Measurements from ENCODE around the gene PRKAR1B.
"Not testable (repeated sequence)": the region's sequence is repeated elsewhere in the genome, so short reads cannot be mapped to it uniquely, and the experiment has no call there.

PRKAR1B gene

DNA sequence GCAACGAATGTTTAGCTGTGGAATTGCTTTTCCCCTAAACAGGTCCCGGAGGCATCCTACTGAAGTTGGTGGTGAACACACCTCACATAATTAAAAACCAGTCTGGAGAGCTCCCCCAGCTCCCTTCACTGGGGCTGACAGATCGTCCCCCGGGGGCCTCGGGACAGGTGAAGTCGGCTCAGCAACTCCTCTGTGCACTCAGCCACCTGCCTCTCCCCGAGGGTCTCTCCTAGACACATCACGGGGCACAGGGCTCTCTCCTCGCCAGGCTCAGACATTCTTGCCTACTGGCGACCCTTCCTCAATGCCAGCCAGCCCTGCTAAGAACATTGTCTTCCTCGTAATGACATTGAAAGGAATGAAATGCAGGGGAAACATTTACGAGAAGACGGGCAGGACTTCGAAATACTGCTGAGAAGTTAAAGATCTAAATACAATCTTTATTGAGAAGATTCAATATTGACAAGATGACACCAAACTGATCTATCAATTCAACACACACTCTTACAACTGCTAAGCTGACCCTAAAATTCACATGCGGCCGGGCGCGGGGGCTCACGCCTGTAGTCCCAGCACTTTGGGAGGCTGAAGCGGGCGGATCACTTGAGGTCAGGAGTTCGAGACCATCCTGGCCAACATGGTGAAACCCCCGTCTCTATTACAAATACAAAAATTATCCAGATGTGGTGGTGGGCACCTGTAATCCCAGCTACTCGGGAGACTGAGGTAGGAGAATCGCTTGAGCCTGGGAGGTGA lies 88.6 kb downstream of the PRKAR1B start:
- no peak for DNase-seq

DNA sequence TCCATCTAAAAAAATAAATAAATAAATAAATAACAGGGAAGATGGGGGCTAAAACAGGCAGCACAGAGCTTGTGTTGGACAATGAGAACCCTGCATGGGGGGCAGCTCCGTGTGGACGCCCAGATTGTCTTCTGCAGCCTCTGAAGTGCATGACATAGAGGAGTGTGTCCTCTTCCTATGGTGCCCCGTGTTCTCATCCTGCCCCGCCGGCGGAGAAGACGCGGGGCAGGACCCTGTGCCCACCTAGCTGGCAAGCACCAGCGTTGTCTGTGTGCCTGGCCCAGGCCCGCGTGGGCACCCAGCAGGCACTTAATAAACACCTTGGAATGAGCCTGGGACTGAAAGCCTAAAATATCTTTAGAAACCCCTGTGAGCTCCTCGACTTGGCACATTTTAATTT lies 89.3 kb downstream of the PRKAR1B start:
- DNase-seq, result no peak

DNA sequence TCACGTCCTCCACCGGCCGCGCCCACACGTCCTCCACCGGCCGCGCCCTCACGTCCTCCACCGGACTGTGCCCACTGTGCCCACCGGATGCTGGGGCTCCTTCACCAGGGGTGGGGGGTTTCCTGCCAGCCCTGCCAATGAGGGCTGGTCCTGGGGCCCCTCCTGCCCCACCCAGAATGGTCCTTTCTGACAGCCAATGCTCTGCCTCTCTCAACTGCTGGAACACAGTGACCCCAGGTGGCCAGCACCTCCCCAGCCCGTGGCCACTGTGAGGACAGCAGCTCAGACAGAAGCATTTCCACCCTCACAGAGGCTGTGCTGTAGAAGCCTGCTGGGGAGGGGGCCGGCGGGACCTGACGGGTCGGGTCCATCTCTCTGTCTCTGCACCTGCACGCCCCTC lies 90.7 kb downstream of the PRKAR1B start:
- peak; percentile 44 for DNase-seq

DNA sequence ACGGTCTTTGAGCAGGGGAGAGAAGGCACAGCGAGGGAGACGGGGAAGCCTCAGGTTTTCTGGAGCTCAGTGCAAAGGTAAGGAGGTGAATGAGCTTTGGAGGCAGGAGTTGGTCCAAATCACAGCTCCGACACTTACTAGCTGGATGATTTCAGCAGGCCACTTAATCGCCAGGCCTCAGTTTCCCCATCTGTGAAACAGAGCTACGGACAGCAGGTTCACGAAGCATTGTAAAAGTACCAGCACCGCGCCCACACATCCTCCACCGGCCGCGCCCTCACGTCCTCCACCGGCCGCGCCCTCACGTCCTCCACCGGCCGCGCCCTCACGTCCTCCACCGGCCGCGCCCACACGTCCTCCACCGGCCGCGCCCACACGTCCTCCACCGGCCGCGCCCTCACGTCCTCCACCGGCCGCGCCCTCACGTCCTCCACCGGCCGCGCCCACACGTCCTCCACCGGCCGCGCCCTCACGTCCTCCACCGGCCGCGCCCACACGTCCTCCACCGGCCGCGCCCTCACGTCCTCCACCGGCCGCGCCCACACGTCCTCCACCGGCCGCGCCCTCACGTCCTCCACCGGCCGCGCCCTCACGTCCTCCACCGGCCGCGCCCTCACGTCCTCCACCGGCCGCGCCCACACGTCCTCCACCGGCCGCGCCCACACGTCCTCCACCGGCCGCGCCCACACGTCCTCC lies 91.2 kb downstream of the PRKAR1B start:
- not testable (repeated sequence) for DNase-seq

DNA sequence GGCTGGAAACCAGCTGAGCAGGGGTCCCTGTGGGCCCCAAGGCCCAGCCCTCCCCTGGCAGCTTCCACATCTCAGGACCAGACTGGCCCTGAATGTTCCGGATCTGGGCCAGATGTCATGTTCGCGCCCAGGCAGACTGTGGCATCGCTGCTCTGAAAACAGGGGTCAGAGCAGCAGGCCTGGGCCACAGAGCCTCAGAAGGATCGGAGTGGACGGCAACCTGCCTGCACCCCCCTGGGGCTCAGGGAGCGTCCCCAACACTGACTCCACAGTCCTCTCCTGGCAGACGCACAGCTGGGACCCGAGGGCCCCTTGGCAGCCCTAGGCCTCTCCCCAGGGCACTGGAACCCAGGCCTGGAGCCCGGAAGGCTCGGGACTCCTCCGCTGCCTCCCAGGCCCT lies 91.9 kb downstream of the PRKAR1B start:
- DNase-seq, result no peak

DNA sequence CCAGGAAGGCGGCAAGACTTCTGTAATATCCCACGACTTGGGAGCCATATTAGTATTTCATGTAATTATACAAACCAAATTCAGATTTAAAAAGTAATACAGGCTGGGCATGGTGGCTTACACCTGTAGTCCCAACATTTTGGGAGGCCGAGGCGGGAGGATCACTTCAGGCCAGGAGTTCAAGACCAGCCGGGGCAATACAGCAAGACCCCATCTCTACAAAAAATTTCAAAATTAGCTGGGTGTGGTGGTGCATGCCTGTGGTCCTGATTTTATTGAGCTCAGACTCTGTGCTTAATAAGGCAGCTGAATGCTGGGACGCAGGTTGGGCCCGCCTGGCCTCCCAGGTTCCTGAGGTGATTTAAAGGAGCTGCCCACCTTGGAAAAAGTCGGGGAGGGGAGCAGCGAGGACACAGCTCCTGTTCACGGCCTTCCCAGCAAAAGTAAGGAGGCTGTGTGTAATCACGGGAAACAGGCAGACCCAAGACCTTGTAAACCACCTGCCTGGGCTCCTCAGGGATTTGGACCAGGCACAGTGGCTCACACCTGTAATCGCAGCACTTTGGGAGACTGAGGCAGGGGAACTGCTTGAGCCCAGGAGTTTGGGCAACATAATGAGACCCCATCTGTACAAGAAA lies 93.6 kb downstream of the PRKAR1B start:
- DNase-seq, result no peak

DNA sequence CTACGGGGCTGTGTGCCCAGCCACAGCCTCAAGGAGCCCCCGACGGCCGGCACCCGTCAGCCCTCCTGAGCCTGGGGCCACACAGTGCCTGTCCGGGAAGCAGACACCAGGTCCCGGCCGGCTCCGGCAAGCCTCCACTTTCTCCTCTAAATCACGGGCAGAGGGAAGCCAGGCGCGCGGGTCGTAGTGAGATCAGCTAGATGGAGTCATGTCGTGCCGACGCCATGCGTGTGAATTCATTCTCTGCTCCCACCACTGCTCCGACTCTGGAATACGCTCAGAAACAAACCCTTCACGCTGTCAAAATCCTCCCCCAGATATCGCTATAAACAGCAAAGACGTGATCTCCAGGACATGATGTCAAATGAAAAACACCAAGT lies 94.3 kb downstream of the PRKAR1B start:
- DNase-seq, result no peak

DNA sequence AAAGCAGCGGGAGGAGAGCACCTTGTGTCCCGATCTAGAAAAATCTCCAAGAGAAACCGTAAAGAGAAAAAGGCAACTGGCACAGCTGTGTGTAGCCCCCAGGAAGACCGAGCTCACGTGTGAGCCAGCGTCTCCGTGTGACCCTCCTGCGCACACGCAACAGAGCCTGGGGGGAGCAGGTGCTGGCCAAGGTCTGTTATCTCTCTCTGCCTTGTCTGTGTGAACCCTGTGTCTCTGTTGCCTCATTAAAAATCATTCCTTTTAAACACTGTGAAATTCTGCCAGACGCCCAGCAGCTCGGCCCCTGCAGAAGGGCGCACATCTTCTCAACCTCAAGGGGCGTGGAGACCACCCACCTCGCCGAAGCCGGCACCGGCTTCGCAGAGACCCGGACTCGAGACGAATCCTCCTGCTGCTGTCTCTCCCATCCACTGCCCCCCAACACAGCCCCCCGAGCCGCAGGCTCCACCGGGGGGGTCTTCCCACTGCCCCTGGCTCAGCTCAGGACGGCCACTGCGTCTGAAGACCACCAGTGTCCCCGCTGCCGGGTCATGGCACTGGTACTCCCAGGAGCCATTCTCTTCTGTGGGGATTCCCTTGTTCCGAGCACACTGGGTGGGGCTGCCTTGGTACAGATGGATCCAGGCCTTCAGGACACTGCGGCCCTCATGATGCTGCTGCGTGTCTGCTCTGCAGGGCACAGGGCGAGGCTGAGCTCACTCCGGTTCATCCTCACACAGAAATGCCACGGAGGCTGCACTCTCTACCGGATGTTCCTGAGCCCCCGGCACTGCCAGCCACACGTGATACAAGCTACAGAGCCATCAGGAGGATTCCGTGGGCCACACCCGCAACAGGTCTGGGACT lies 94.9 kb downstream of the PRKAR1B start:
- DNase-seq, result no peak

DNA sequence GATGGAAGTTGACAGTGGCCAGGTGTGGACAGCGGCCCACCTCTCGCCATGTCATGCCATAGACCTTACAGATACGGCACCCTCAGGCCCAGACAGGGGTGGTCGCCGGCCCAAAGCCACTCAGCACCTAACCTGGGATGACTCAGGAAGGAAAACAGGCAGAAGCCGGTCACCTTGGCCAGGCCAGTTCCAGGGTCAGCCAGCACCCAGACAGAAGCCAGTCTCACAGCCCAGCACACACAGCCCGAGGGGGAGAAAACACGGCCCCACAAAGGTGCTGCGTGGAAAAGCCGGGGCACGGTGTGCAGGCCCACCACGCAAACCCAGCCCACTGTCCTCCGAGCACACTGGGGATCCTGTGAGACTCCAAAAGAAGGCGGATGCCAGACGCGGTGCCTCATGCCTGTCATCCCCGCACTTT lies 95.8 kb downstream of the PRKAR1B start:
- DNase-seq, result no peak

DNA sequence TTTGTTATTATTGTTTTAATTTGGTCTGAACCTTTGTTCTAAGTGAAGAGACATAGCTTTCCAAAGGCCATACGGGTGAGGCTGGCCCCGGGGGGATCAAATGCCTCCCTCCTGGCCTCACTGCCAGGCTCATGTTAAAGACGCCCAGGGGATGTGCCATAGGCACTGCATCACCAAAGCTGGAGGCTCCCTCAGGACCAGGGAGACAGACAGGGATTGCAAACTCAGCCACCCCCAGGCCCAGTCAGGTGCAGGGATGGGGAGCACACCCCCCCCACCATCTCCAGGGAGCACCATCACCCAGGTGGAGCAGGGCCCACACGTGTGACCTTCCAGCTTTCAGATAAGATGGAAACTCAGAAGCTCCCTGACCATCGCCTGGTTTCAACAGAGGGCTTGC lies 96.5 kb downstream of the PRKAR1B start:
- DNase-seq, result no peak

DNA sequence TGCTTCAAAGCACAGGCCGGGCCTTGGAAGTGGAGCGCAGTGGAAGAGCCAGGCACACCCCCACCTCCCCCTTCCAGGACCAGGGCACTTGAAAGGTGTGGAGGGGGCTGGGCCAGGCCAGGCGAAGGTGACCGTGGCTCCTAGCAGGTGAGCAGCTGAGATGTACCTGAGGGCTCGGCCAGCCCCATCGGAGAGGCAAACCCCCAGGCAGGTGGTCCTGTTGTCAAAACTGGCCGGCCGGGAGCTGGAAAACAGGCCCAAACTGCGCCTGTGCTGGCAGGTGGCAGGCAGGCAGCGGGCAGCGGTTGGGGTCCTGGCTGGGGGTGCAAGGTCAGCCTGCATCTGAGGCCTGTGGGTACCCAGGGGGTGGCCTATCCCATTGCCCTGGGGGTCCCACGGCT lies 97.0 kb downstream of the PRKAR1B start:
- DNase-seq, result no peak

DNA sequence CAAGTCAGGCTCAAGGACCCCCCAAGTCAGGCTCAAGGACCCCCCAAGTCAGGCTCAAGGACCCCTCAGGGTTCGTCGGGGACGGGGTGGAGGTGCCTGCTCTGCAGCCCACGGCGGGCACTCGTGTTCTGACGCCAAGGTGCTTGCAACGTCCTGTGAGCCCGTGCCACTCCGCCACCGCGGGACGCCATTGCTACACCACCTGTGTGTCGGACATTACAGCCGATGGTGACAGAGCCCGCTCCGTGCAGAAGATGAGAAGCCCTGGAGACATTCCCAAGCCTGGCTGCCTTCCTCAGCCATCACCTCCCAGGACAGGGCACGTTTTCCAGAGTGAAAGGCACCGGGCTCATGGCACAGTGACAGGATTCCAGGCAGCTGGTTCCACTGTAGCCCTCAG lies 98.3 kb downstream of the PRKAR1B start:
- no peak for DNase-seq

DNA sequence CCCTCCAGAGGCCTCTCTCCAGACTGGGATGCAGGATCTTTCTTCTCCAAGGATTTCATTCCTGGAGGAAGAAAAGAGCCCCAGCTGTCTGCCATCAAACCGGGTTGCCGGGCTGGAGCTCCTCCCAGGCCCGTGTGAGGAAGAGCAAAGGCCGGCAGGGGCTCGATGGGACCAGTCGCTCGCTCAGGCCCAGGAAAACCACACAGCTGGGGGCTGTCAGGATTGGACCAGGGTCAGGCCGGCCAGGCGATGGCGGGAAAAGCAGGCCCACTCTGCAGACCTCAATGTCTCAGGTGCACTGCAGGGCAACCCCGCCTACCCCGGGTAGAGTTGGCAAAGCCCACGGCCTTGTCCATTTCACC lies 98.7 kb downstream of the PRKAR1B start:
- DNase-seq, result no peak

DNA sequence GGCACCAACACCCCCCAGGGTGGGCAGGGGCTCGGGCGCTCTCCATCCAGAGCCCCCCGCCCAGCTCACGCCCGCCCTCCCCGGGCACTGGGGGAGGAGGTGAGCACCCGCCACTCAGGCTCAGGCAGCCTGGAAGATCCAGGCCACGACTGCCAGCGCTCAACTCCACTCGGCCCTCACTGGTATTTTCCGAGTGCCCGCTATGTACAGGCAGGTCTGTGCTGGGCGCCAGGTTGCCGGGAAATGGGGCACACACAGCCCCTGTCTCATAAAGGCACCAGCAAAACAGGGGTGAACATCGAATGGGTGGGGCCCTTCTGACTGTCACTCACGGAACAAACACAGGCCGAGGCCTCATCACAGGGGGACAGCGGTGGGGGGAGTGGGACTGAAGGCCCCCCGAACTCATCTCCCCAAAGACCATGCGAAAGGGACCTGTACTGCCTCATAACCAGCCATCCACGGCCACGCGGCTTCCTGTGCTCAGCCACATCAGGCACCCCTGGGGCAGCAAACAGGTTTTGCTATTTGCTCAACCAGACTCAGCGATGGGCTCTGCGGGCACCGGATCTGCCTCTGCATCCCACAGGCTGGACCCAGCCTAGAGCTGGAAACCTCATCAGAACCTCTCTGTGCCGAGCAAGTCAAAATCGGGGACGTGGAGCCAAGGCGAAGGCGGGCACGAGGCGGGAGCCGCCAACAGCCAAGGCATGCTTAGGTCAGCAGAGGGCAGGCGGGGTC lies 99.2 kb downstream of the PRKAR1B start:
- no peak for DNase-seq

DNA sequence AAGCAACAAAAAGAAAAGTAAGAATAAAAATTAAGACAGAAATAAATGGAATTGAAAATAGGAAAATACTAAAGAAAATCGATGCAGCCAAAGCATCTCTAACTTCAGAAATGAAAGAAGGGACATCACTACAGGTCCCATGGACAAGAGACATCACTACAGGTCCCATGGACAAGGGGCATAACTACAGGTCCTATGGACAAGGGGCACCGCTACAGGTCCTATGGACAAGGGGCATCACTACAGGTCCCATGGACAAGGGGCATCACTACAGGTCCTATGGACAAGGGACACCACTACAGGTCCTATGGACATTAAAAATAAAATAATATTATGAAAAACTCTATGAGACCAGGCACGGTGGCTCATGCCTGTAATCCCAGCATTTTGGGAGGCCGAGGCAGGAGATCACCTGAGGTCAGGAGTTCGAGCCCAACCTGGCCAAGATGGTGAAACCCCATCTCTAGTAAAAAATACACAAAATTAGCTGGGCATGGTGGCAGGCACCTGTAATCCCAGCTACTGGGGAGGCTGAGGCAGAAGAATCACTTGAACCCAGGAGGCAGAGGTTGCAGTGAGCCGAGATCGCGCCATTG lies 101.6 kb downstream of the PRKAR1B start:
- no peak for DNase-seq

DNA sequence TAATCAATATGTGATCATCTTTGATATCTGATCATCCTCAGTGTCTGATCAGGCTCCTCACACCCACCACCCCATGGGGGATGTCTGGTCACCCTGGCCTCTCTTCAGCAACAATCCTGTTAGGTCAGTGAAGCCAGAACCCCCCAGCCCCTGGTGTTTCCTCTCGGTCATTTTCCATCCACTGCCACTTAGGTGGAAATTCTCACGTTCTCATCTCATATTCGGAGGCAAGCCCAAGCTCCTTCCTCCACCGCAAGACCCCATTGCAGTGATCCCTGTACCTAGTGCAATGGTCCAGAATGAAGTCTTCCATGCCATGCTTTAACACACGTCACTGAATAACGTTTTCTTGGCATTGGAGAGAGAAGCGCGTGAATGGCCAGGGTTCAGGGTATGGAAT lies 103.6 kb downstream of the PRKAR1B start:
- DNase-seq, result no peak

DNA sequence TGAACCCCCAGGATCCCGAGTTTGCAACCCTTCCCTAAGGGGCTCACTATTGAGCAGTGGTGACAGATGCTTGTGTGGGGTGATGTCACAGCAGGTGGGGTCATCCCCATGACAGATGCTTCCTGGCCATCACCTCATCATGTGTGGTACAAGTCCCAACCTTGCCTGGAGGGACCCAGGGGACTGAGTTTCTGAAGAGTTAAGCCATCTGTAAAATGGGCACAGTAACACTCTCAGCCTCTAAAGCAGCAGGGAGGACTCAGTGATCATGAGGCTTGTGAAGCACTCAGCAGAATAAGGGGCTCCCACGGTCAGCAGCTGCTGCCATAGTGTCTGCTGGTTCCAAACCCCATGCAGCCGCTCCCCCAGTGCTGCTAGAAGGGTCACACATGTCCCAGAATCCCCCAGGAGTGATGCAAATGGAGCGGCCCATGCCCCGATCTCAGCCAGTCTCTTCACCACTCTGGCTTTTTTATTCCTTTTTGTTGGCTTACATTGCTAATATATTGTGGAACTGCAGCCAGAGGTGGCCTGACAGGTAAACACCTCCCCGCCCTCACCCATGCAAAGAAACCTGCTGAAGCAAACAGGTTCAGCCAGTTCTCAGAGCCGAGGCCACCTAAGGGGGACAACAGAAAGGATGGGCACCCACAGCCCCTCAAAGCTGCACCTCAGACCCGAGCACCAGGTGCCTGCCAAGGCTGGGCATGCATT lies 105.4 kb downstream of the PRKAR1B start:
- no peak for DNase-seq

DNA sequence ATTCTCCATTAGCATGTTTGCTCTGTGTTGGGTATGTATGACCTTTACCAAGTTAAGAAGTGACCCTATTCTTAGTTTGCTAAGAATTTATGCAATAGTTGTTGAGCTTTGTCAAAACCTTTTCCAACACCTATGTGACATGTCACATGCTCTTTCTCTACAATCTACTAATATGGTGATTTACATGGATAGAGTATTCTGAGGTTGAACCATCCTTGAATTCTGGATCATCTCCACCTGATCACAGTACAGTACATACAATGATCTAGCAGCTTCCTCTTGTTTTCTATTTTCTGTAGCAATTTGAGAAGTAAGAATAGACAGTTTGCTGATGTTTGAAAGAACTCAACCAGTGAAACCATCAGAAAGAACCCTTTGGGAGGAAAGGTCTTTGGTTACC lies 106.2 kb downstream of the PRKAR1B start:
- DNase-seq, result no peak

DNA sequence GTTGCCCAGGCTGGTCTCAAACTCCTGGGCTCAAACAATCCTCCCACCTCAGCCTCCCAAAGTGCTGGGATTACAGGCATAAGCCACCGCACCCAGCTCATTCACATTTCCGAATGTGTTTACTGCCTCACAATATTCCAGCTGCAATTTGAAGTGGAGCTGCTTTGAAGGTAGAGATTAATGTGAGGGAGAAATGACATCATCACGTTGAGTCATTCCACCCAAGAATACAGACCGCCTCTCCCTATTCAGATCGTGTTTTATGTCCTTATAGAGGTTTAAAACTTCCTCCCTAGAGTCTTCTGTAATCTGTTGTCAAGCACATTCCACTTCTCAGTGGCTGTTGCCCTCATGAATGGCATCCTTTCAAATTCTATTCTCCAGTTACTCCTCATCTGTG lies 107.0 kb downstream of the PRKAR1B start:
- no peak for DNase-seq

DNA sequence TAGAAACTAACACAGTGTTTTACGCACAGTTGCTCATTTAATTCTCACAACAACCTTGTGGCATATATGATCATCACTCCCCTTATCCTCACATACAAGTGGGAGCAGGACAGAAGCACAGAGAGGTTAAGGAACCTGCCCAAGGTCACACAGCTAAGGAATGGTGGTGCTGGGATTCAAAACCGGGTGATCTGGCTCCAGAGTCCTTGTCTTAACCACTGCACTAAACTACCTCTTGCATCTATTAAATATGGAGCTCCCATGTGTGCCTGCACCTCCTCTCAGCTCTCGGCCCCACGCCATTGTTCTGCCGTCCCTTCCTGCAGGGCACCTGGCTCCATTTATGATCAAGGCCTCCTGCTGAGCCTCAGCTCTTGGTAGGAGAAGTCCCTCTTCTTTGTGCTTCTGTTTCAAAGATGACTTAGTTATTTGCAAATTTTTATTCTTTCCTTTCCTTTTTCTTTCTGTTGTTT lies 107.7 kb downstream of the PRKAR1B start:
- DNase-seq, result no peak
